Mesenchymal stem cell (in vitro differentiated cells and primary cell): ENCODE data around the gene RXFP1.

ENCODE experiments used
- DNase-seq: peaks from one replicate; pipeline ENCODE4 v3.0.0-alpha.2; 2013
- H2AFZ ChIP-seq: one replicate; pipeline ENCODE4 v1.6.1; 2013; ENCODE audit warnings: low read depth, mild to moderate bottlenecking, control low read depth, inconsistent platforms, low read length, moderate library complexity
- H2AK5ac ChIP-seq: 2 replicates; pipeline ENCODE4 v1.6.1; 2013; ENCODE audit warnings: low read length, moderate library complexity, mild to moderate bottlenecking, inconsistent platforms; ENCODE audit not compliant: severe bottlenecking
- H2BK120ac ChIP-seq: one replicate; pipeline ENCODE4 v1.6.1; 2013; ENCODE audit warnings: low read depth, mild to moderate bottlenecking, inconsistent platforms, low read length, moderate library complexity
- H2BK12ac ChIP-seq, 2 experiments: one replicate each; pipeline ENCODE4 v1.6.1; 2013; ENCODE audit warnings: inconsistent platforms in 2 of 2, low read length in 2 of 2, mild to moderate bottlenecking in 2 of 2, moderate library complexity in 2 of 2, control low read depth in 1 of 2
- H2BK15ac ChIP-seq: one replicate; pipeline ENCODE4 v1.6.1; 2013; ENCODE audit warnings: mild to moderate bottlenecking, low read depth, inconsistent platforms; ENCODE audit not compliant: poor library complexity, severe bottlenecking
- H2BK5ac ChIP-seq: 2 replicates; pipeline ENCODE4 v1.6.1; 2013; ENCODE audit warnings: low read depth, mild to moderate bottlenecking, low read length, control low read depth, inconsistent platforms; ENCODE audit not compliant: poor library complexity, severe bottlenecking
- H3K14ac ChIP-seq, 2 experiments: one replicate each; pipeline ENCODE4 v1.6.1; 2013; ENCODE audit warnings: inconsistent platforms in 2 of 2, low read length in 2 of 2, control low read depth in 1 of 2, mild to moderate bottlenecking in 1 of 2, moderate library complexity in 1 of 2
- H3K18ac ChIP-seq, 2 experiments: one replicate each; pipeline ENCODE4 v1.6.1; 2013; ENCODE audit warnings: inconsistent platforms in 2 of 2, low read length in 2 of 2, control low read depth in 1 of 2, low read depth in 1 of 2, mild to moderate bottlenecking in 1 of 2
- H3K23ac ChIP-seq, 2 experiments: one replicate each; pipeline ENCODE4 v1.6.1; 2013; ENCODE audit warnings: inconsistent platforms in 2 of 2, low read length in 2 of 2, mild to moderate bottlenecking in 2 of 2, moderate library complexity in 2 of 2, control low read depth in 1 of 2
- H3K27ac ChIP-seq: 2 replicates; pipeline ENCODE4 v1.5.1; 2013; ENCODE audit warnings: mild to moderate bottlenecking, moderate library complexity, low read length, control low read depth, inconsistent platforms; ENCODE audit not compliant: poor library complexity, severe bottlenecking
- H3K27me3 ChIP-seq, 2 experiments: 2 replicates each; pipeline versions ENCODE4 v1.6.1 to v1.7.0; 2013; ENCODE audit warnings: low read length in 2 of 2, mild to moderate bottlenecking in 2 of 2, moderate library complexity in 2 of 2, control low read depth in 1 of 2, inconsistent platforms in 1 of 2; ENCODE audit not compliant: control insufficient read depth in 1 of 2, insufficient read depth in 1 of 2
- H3K36me3 ChIP-seq, 2 experiments: 2 replicates each; pipeline versions ENCODE4 v1.6.1 to v1.7.0; 2013; ENCODE audit warnings: low read length in 2 of 2, control low read depth in 1 of 2, inconsistent platforms in 1 of 2, low read depth in 1 of 2, mild to moderate bottlenecking in 1 of 2; ENCODE audit not compliant: insufficient read depth in 2 of 2, control insufficient read depth in 1 of 2
- H3K4ac ChIP-seq, 2 experiments: one replicate each; pipeline ENCODE4 v1.6.1; 2013; ENCODE audit warnings: inconsistent platforms in 2 of 2, low read length in 2 of 2, mild to moderate bottlenecking in 2 of 2, moderate library complexity in 2 of 2, control low read depth in 1 of 2, low read depth in 1 of 2
- H3K4me1 ChIP-seq: 2 replicates; pipeline ENCODE4 v1.6.1; 2013; ENCODE audit warnings: low read depth, low read length, control low read depth; ENCODE audit not compliant: control insufficient read depth, insufficient read depth
- H3K4me2 ChIP-seq: 2 replicates; pipeline ENCODE4 v1.6.1; 2013; ENCODE audit warnings: low read length, mild to moderate bottlenecking, inconsistent platforms; ENCODE audit not compliant: poor library complexity, severe bottlenecking
- H3K4me3 ChIP-seq, 2 experiments: 2 replicates each; pipeline versions ENCODE4 v1.5.1 to v1.7.0; 2013; ENCODE audit warnings: low read length in 2 of 2, mild to moderate bottlenecking in 2 of 2, control low read depth in 1 of 2, low read depth in 1 of 2; ENCODE audit not compliant: insufficient read depth in 1 of 2
- H3K79me1 ChIP-seq: replicated peaks from 2 replicates; pipeline ENCODE4 v1.6.1; 2013; ENCODE audit warnings: mild to moderate bottlenecking, control low read depth, low read length, inconsistent platforms; ENCODE audit not compliant: poor library complexity, severe bottlenecking
- H3K9ac ChIP-seq: 2 replicates; pipeline ENCODE4 v1.7.0; 2013; ENCODE audit warnings: mild to moderate bottlenecking, low read length, moderate library complexity
- H3K9me3 ChIP-seq: 2 replicates; pipeline ENCODE4 v1.7.0; 2013; ENCODE audit warnings: mild to moderate bottlenecking, low read length; ENCODE audit not compliant: control insufficient read depth
- H4K8ac ChIP-seq: one replicate; pipeline ENCODE4 v1.6.1; 2013; ENCODE audit warnings: inconsistent platforms, mild to moderate bottlenecking, low read length, moderate library complexity
- H4K91ac ChIP-seq: one replicate; pipeline ENCODE4 v1.6.1; 2013; ENCODE audit warnings: mild to moderate bottlenecking, low read length, inconsistent platforms
- WGBS: methylation state at CpG from one replicate; pipeline ENCODE4 v1.1.7; 2013; ENCODE audit warnings: mixed read lengths; 5-methylcytosine and 5-hydroxymethylcytosine counted together

The RXFP1 gene

GRCh38 chr4:158673633-158674032 lies 152.0 kb downstream of the RXFP1 start:
- no peak overlapping the region for H3K23ac ChIP-seq
- no peak overlapping the region for H3K4me2 ChIP-seq
- no peak overlapping the region for H2BK5ac ChIP-seq
- no peak overlapping the region for H2BK15ac ChIP-seq
- no peak overlapping the region for H3K18ac ChIP-seq
- H3K27me3 ChIP-seq: no peaks in the 10 kb centered on the region
- H3K14ac ChIP-seq: no peak overlapping the region
- H3K4me3 ChIP-seq: peak overlapping the region in 1 of 2 experiments; percentile 11
- no peak overlapping the region for H2BK12ac ChIP-seq
- no peak overlapping the region for H2AFZ ChIP-seq
- peaks cover 21% of the 10 kb centered on the region for H3K79me1 ChIP-seq
- H4K91ac ChIP-seq: no peak overlapping the region
- H3K9ac ChIP-seq: no peak overlapping the region
- H3K4ac ChIP-seq: no peak overlapping the region
- no peak overlapping the region for H4K8ac ChIP-seq
- H2AK5ac ChIP-seq: no peak overlapping the region
- DNase-seq: no peak
- no peak overlapping the region for H3K27ac ChIP-seq
- H3K9me3 ChIP-seq: no peaks in the 10 kb centered on the region
- H3K4me1 ChIP-seq: peaks cover 2% of the 10 kb centered on the region
- no peak overlapping the region for H2BK120ac ChIP-seq
- WGBS: 74% methylated on average over 2 of the region's 3 CpGs
- no peaks in the 10 kb centered on the region for H3K36me3 ChIP-seq

GRCh38 chr4:158676076-158676475 lies 154.4 kb downstream of the RXFP1 start:
- H3K14ac ChIP-seq: no peak overlapping the region
- no peak overlapping the region for H2AFZ ChIP-seq
- H3K4ac ChIP-seq: no peak overlapping the region
- H3K27ac ChIP-seq: no peak overlapping the region
- H2BK5ac ChIP-seq: no peak overlapping the region
- no peak overlapping the region for H3K9ac ChIP-seq
- no peak overlapping the region for H4K91ac ChIP-seq
- DNase-seq: no peak
- H3K36me3 ChIP-seq: peaks cover 0 to 2% of the 10 kb centered on the region in 2 experiments
- no peak overlapping the region for H2BK15ac ChIP-seq
- no peak overlapping the region for H3K23ac ChIP-seq
- no peaks in the 10 kb centered on the region for H3K9me3 ChIP-seq
- H2BK12ac ChIP-seq: no peak overlapping the region
- H3K27me3 ChIP-seq: no peaks in the 10 kb centered on the region
- 89% methylated on average over 5 of the region's 5 CpGs for WGBS
- H2AK5ac ChIP-seq: no peak overlapping the region
- H3K18ac ChIP-seq: no peak overlapping the region
- H3K79me1 ChIP-seq: peaks cover 24% of the 10 kb centered on the region
- H3K4me3 ChIP-seq: no peak overlapping the region
- no peak overlapping the region for H3K4me2 ChIP-seq
- no peak overlapping the region for H2BK120ac ChIP-seq
- no peaks in the 10 kb centered on the region for H3K4me1 ChIP-seq
- no peak overlapping the region for H4K8ac ChIP-seq

- Histone ChIP-seq H3K9ac (no peak overlapping the region), H3K27ac (no peak overlapping the region), H3K18ac (no peak overlapping the region), H3K14ac (no peak overlapping the region), H2AFZ (no peak overlapping the region), H2BK120ac (no peak overlapping the region), H3K4me3 (no peak overlapping the region), H4K8ac (no peak overlapping the region), H3K4me1 (no peaks in the 10 kb centered on the region), H3K79me1 (peaks cover 18% of the 10 kb centered on the region), H3K23ac (no peak overlapping the region), H2BK12ac (no peak overlapping the region), H2BK15ac (no peak overlapping the region), H3K27me3 (no peaks in the 10 kb centered on the region), H2BK5ac (no peak overlapping the region), H2AK5ac (no peak overlapping the region), H3K36me3 (peaks cover 0 to 5% of the 10 kb centered on the region in 2 experiments), H3K4me2 (no peak overlapping the region), H4K91ac (no peak overlapping the region), H3K9me3 (no peaks in the 10 kb centered on the region), H3K4ac (no peak overlapping the region)
- 100% methylated on average over 1 of the region's 2 CpGs for WGBS
- DNase-seq: no peak
These were observed 157.1 kb downstream of the RXFP1 start for GRCh38 chr4:158678767-158679166.

- no peak overlapping the region for H2BK12ac ChIP-seq
- no peak overlapping the region for H2BK5ac ChIP-seq
- H3K27me3 ChIP-seq: no peaks in the 10 kb centered on the region
- WGBS: no CpG with 5 or more reads among the region's 1 CpG
- H3K23ac ChIP-seq: no peak overlapping the region
- H3K9me3 ChIP-seq: no peaks in the 10 kb centered on the region
- no peak overlapping the region for H4K91ac ChIP-seq
- no peak overlapping the region for H4K8ac ChIP-seq
- no peak overlapping the region for H3K27ac ChIP-seq
- H3K4ac ChIP-seq: no peak overlapping the region
- H2BK120ac ChIP-seq: no peak overlapping the region
- DNase-seq: no peak
- H3K79me1 ChIP-seq: peaks cover 10% of the 10 kb centered on the region
- H2AFZ ChIP-seq: no peak overlapping the region
- no peaks in the 10 kb centered on the region for H3K4me1 ChIP-seq
- no peak overlapping the region for H3K4me3 ChIP-seq
- peak overlapping the region; percentile 1 for H3K9ac ChIP-seq
- H3K4me2 ChIP-seq: no peak overlapping the region
- no peak overlapping the region for H3K18ac ChIP-seq
- H3K14ac ChIP-seq: no peak overlapping the region
- no peak overlapping the region for H2AK5ac ChIP-seq
- peaks cover 0 to 30% of the 10 kb centered on the region in 2 experiments for H3K36me3 ChIP-seq
- H2BK15ac ChIP-seq: no peak overlapping the region
These were observed 159.9 kb downstream of the RXFP1 start for GRCh38 chr4:158681629-158682028.
